Measurements from ENCODE around the gene RNGTT.

GRCh38 chr6:88609983-88610382 lies 353.4 kb downstream of the RNGTT start:
- TF ChIP-seq CTCF (conservative IDR thresholded peaks at IDR 0.05) (no peak), ZFX (IDR thresholded peaks at IDR 0.05) (no peak)

Data from C4-2B (cell line).